Nephron (organoid): Measurements from ENCODE around the gene ALDH7A1.
"Not testable (repeated sequence)": the region's sequence is repeated elsewhere in the genome, so short reads cannot be mapped to it uniquely, and the experiment has no call there.

Experiments
- H3K27ac Mint-ChIP-seq, 3 experiments: 2 replicates each; pipeline ENCODE4 v1.8.0; 2020; ENCODE audit warnings: mixed read lengths in 3 of 3, mild to moderate bottlenecking in 2 of 3, moderate library complexity in 1 of 3
- H3K27me3 Mint-ChIP-seq: 2 replicates; pipeline ENCODE4 v1.8.0; 2021; ENCODE audit warnings: low read depth, mild to moderate bottlenecking, moderate library complexity, mixed read lengths
- H3K36me3 Mint-ChIP-seq: 2 replicates; pipeline ENCODE4 v1.8.0; 2020; ENCODE audit warnings: low read depth, mixed read lengths
- H3K4me1 Mint-ChIP-seq: 2 replicates; pipeline ENCODE4 v1.8.0; 2020; ENCODE audit warnings: mixed read lengths
- H3K4me3 Mint-ChIP-seq, 3 experiments: 2 replicates each; pipeline ENCODE4 v1.8.0; 2020; ENCODE audit warnings: mild to moderate bottlenecking in 3 of 3, mixed read lengths in 3 of 3, moderate library complexity in 2 of 3
- H3K9me3 Mint-ChIP-seq: 2 replicates; pipeline ENCODE4 v1.8.0; 2020; ENCODE audit warnings: mixed read lengths
- TF ChIP-seq, protein P1 (sequence below), 3 experiments: fragments of 200-600 bp; sonication (generic); IDR thresholded peaks; one replicate each; pipeline ENCODE4 v1.5.0; 2021; ENCODE audit warnings: antibody characterized with exemption in 3 of 3; ENCODE audit not compliant: unreplicated experiment in 3 of 3

ALDH7A1 gene

DNA sequence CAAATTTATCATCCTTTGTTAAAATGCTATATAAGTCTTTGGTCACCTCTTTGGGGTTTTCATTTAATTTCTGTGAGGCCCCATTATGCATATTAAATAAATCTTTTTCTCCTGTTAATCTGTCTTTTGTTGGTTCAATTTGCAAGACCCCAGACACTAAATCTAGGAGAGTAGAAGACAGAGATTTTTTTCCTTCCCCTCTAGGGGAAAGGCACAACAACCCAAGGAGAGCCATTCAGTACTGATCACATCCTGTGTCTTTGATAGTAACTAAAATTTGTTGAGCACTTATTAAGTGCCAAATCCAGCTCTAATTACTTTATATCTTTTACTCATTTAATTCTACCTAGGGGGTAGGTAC is 74.4 kb downstream of the ALDH7A1 start:
- peaks cover 41% of the 10 kb centered on the region for H3K4me1 Mint-ChIP-seq
- H3K36me3 Mint-ChIP-seq: no peaks in the 10 kb centered on the region
- TF ChIP-seq, protein P1, sequence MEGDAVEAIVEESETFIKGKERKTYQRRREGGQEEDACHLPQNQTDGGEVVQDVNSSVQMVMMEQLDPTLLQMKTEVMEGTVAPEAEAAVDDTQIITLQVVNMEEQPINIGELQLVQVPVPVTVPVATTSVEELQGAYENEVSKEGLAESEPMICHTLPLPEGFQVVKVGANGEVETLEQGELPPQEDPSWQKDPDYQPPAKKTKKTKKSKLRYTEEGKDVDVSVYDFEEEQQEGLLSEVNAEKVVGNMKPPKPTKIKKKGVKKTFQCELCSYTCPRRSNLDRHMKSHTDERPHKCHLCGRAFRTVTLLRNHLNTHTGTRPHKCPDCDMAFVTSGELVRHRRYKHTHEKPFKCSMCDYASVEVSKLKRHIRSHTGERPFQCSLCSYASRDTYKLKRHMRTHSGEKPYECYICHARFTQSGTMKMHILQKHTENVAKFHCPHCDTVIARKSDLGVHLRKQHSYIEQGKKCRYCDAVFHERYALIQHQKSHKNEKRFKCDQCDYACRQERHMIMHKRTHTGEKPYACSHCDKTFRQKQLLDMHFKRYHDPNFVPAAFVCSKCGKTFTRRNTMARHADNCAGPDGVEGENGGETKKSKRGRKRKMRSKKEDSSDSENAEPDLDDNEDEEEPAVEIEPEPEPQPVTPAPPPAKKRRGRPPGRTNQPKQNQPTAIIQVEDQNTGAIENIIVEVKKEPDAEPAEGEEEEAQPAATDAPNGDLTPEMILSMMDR (IDR thresholded peaks at IDR 0.05; ENCODE audit: unreplicated experiment in 3 of 3): no peak
- H3K27ac Mint-ChIP-seq: peak overlapping the region; percentile 96 to 97 (median 97)
- H3K27me3 Mint-ChIP-seq: peaks cover 4% of the 10 kb centered on the region
- H3K9me3 Mint-ChIP-seq: no peaks in the 10 kb centered on the region
- peak overlapping the region in 1 of 3 experiments; percentile 5 for H3K4me3 Mint-ChIP-seq

- Mint-ChIP-seq H3K9me3 (no peaks in the 10 kb centered on the region), H3K27me3 (peaks cover 4% of the 10 kb centered on the region), H3K4me3 (peak overlapping the region; percentile 12 to 73 (median 61)), H3K4me1 (peaks cover 44% of the 10 kb centered on the region), H3K36me3 (no peaks in the 10 kb centered on the region), H3K27ac (peak overlapping the region; percentile 96 to 97 (median 97))
- TF ChIP-seq, protein P1 (IDR thresholded peaks at IDR 0.05; ENCODE audit: unreplicated experiment in 3 of 3): no peak
These were observed 75.1 kb downstream of the ALDH7A1 start for GRCh38 chr5:126519637-126520592.

- not testable (repeated sequence) for H3K27me3 Mint-ChIP-seq, H3K36me3 Mint-ChIP-seq, H3K4me3 Mint-ChIP-seq, H3K9me3 Mint-ChIP-seq
- Mint-ChIP-seq H3K4me1 (peaks cover 38% of the 10 kb centered on the region), H3K27ac (peak overlapping the region; percentile 96 to 97 (median 97))
These were observed 75.8 kb downstream of the ALDH7A1 start for GRCh38 chr5:126519223-126519622.

DNA sequence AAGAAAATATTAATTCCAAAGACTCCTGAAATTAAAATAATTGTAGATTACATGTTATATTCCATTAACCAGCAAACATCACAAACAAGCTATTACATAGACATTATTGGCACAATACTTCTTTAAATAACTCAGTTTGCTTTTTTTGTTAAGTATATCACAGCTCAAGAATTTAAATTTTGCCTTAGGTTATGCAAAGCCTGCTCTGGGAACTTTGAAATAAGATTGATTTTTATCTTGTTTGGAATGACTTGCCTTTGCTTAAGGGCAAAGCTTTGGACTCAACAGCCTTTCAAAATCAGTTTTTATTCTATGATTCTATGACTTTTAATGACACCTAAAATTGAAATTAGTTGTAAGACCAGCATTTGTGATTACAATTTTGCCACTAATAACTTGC is 78.2 kb downstream of the ALDH7A1 start:
- Mint-ChIP-seq H3K27ac (no peak overlapping the region), H3K4me3 (no peak overlapping the region), H3K36me3 (no peaks in the 10 kb centered on the region), H3K9me3 (no peaks in the 10 kb centered on the region), H3K27me3 (peaks cover 7% of the 10 kb centered on the region), H3K4me1 (peaks cover 35% of the 10 kb centered on the region)
- TF ChIP-seq, protein P1 (IDR thresholded peaks at IDR 0.05; ENCODE audit: unreplicated experiment in 3 of 3): no peak

DNA sequence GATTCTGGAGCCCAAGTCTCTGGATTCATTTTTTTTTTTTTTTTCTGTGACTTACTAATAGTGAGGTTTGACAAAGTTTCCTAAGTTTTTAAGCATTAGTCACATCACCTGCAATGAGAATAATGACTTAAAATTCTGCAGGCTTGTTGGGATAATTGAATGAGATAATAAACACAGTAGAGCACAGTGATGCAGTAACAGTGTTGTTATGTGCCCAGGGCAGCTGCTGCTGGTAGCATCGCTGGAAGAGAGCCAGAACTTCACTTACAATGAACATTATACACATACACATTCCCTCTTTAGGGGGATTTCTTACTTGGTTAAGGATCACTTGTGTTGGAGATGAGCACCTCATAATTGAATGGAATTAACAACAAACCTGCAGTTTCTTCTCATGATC is 78.9 kb downstream of the ALDH7A1 start:
- Mint-ChIP-seq H3K27me3 (peaks cover 8% of the 10 kb centered on the region), H3K4me1 (peaks cover 34% of the 10 kb centered on the region), H3K4me3 (no peak overlapping the region), H3K36me3 (no peaks in the 10 kb centered on the region), H3K27ac (peak overlapping the region; percentile 38 to 64 (median 51)), H3K9me3 (no peaks in the 10 kb centered on the region)
- TF ChIP-seq, protein P1 (IDR thresholded peaks at IDR 0.05; ENCODE audit: unreplicated experiment in 3 of 3): no peak

GRCh38 chr5:126515337-126515736 is 79.7 kb downstream of the ALDH7A1 start:
- peaks cover 29% of the 10 kb centered on the region for H3K4me1 Mint-ChIP-seq
- no peak overlapping the region for H3K4me3 Mint-ChIP-seq
- peak overlapping the region; percentile 38 to 51 (median 43) for H3K27ac Mint-ChIP-seq
- H3K9me3 Mint-ChIP-seq: no peaks in the 10 kb centered on the region
- TF ChIP-seq, protein P1 (IDR thresholded peaks at IDR 0.05; ENCODE audit: unreplicated experiment in 3 of 3): no peak
- peaks cover 8% of the 10 kb centered on the region for H3K27me3 Mint-ChIP-seq
- H3K36me3 Mint-ChIP-seq: no peaks in the 10 kb centered on the region
